GM19239 (cell line): ENCODE data around the gene TRIM13.
"Not testable (repeated sequence)": the region's sequence is repeated elsewhere in the genome, so short reads cannot be mapped to it uniquely, and the experiment has no call there.

Source experiments
- DNase-seq: peaks from one replicate; pipeline ENCODE4 v3.0.0; 2011; ENCODE audit warnings: low spot score; ENCODE audit not compliant: insufficient read length
- FAIRE-seq: peaks from 2 replicates; lab custom pipeline; 2011; peaks lifted over from hg19 to GRCh38; lab: Jason Lieb, UNC

Gene TRIM13

GRCh38 chr13:50053844-50054243, 57.0 kb downstream of the TRIM13 start:
- peak; percentile 76 for FAIRE-seq

GRCh38 chr13:50055454-50055853, 58.6 kb downstream of the TRIM13 start:
- FAIRE-seq (peak; percentile 62), DNase-seq (no peak)

More at GRCh38 chr13:50053844-50054243, 57.0 kb downstream of the TRIM13 start:
- no peak for DNase-seq

- no peak for DNase-seq
- FAIRE-seq, result peak; percentile 18
These were observed 63.9 kb downstream of the TRIM13 start for GRCh38 chr13:50060718-50061117.

- FAIRE-seq, DNase-seq: not testable (repeated sequence)
These were observed 65.5 kb downstream of the TRIM13 start for GRCh38 chr13:50062336-50062735.

DNA sequence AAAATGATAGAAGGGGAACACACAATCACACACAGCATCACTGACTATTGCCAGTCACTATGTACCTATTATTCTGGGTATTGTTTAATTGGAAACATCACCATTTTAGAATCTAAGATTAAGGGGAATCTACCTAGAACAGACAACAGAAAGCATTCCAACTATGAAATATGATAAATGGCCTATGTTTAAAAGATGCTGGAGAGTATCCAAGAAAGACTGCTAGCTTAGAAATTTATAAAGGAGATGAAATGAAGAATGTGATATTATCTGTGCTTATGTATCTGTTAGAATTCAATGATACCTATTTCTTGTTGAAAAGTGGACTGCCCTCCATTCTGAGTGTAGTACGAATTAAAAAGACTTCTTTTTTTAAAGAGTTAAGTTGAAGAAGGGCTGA, 68.9 kb downstream of the TRIM13 start:
- FAIRE-seq, result no peak

More for the DNA sequence above, 68.9 kb downstream of the TRIM13 start:
- no peak for DNase-seq
